ENCODE data around the gene RGS4. TPM values are rescaled to one million over a fixed set of nuclear protein-coding genes. Genes with fewer than 3 reads are reported as not detected.

RGS4 gene
- total RNA-seq (ENCODE audit: low replicate concordance) = 0.43 and 0.77 TPM in 2 replicates

- Histone ChIP-seq H2AFZ (replicated peaks) (peak within 1 kb of the TSS; percentile 74), H3K4me3 (peak within 1 kb of the TSS; percentile 21), H3K79me2 (ENCODE audit: low read depth) (no peaks in the 10 kb centered on the region), H3K27ac (no peak within 1 kb of the TSS), H3K9ac (no peak within 1 kb of the TSS), H3K27me3 (peaks cover 26% of the 10 kb centered on the region), H3K4me1 (peaks cover 7% of the 10 kb centered on the region), H3K4me2 (peak within 1 kb of the TSS; percentile 59), H3K36me3 (no peaks in the 10 kb centered on the region), H3F3A (ENCODE audit: low read depth) (no peaks in the 10 kb centered on the region), H4K20me1 (ENCODE audit: low read depth) (no peaks in the 10 kb centered on the region), H3K9me3 (ENCODE audit: low read depth) (no peaks in the 10 kb centered on the region)
- DNase-seq (ENCODE audit: low spot score) = peak; percentile 93
- H3K4me1 Mint-ChIP-seq = peaks cover 24% of the 10 kb centered on the region
- no peak for TF ChIP-seq EZH2 (IDR thresholded peaks at IDR 0.05)
- TF ChIP-seq, protein P1, sequence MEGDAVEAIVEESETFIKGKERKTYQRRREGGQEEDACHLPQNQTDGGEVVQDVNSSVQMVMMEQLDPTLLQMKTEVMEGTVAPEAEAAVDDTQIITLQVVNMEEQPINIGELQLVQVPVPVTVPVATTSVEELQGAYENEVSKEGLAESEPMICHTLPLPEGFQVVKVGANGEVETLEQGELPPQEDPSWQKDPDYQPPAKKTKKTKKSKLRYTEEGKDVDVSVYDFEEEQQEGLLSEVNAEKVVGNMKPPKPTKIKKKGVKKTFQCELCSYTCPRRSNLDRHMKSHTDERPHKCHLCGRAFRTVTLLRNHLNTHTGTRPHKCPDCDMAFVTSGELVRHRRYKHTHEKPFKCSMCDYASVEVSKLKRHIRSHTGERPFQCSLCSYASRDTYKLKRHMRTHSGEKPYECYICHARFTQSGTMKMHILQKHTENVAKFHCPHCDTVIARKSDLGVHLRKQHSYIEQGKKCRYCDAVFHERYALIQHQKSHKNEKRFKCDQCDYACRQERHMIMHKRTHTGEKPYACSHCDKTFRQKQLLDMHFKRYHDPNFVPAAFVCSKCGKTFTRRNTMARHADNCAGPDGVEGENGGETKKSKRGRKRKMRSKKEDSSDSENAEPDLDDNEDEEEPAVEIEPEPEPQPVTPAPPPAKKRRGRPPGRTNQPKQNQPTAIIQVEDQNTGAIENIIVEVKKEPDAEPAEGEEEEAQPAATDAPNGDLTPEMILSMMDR (IDR thresholded peaks at IDR 0.05) = peak; percentile 67
- H3K4me3 Mint-ChIP-seq = peak within 1 kb of the TSS; percentile 60
- no peak within 1 kb of the TSS for H3K27ac Mint-ChIP-seq
- no peaks in the 10 kb centered on the region for H3K9me3 Mint-ChIP-seq
- peaks cover 3% of the 10 kb centered on the region for H3K27me3 Mint-ChIP-seq (ENCODE audit: insufficient read depth, low read depth)
- no peaks in the 10 kb centered on the region for H3K36me3 Mint-ChIP-seq
Measured at GRCh38 chr1:163069142-163069541, at the start of gene RGS4. Gene RGS4 (plus strand): TSS chr1:163069361. CDS start chr1:163069485, 124 bp downstream.

GRCh38 chr1:163022129-163022528, 47.0 kb upstream of the RGS4 start:
- Mint-ChIP-seq H3K36me3 (peaks cover 2% of the 10 kb centered on the region), H3K9me3 (peaks cover 16% of the 10 kb centered on the region), H3K4me1 (no peaks in the 10 kb centered on the region), H3K4me3 (no peak overlapping the region), H3K27ac (no peak overlapping the region), H3K27me3 (ENCODE audit: insufficient read depth, low read depth) (peaks cover 2% of the 10 kb centered on the region)
- H3K4me1 ChIP-seq = no peaks in the 10 kb centered on the region
- H3K4me2 ChIP-seq = no peak overlapping the region
- H3K27me3 ChIP-seq = no peaks in the 10 kb centered on the region
- H3K4me3 ChIP-seq = no peak overlapping the region
- H3K9me3 ChIP-seq (ENCODE audit: low read depth) = no peaks in the 10 kb centered on the region
- H3K79me2 ChIP-seq (ENCODE audit: low read depth) = no peaks in the 10 kb centered on the region
- no peak overlapping the region for H2AFZ ChIP-seq (replicated peaks)
- no peaks in the 10 kb centered on the region for H3F3A ChIP-seq (ENCODE audit: low read depth)
- TF ChIP-seq EZH2 (IDR thresholded peaks at IDR 0.05) (no peak), EZH2phosphoT487 (IDR thresholded peaks at IDR 0.05) (no peak)
- TF ChIP-seq, protein P1 (IDR thresholded peaks at IDR 0.05) = no peak
- H4K20me1 ChIP-seq (ENCODE audit: low read depth) = no peaks in the 10 kb centered on the region
- H3K36me3 ChIP-seq = no peaks in the 10 kb centered on the region
- no peak for DNase-seq (ENCODE audit: low spot score)
- H3K27ac ChIP-seq = no peak overlapping the region
- no peak overlapping the region for H3K9ac ChIP-seq

DNA sequence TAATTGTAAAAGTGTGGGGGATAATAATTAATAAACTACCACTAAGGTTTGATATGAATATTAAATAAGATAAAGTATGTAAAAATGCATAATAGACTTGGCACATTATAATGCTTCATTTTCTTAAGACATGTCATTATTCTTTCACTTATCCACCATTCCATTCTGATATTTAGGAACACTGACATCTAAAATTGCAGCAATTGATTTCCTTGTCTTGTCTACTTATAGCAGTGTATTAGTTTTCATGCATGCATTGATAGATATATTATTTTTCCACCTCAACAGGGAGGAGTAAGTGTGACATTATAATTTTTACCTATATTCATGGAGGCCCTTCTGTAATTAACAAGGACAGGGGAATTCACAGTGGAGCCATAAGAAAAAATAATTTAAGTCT, 41.6 kb upstream of the RGS4 start:
- Histone ChIP-seq H3K4me2 (no peak overlapping the region), H3K9ac (no peak overlapping the region), H3K36me3 (no peaks in the 10 kb centered on the region), H3K4me3 (no peak overlapping the region), H3K4me1 (no peaks in the 10 kb centered on the region), H2AFZ (replicated peaks) (no peak overlapping the region), H4K20me1 (ENCODE audit: low read depth) (no peaks in the 10 kb centered on the region), H3K9me3 (ENCODE audit: low read depth) (no peaks in the 10 kb centered on the region), H3K79me2 (ENCODE audit: low read depth) (no peaks in the 10 kb centered on the region), H3F3A (ENCODE audit: low read depth) (no peaks in the 10 kb centered on the region), H3K27ac (no peak overlapping the region), H3K27me3 (no peaks in the 10 kb centered on the region)
- no peak for DNase-seq (ENCODE audit: low spot score)
- peaks cover 2% of the 10 kb centered on the region for H3K36me3 Mint-ChIP-seq
- no peak overlapping the region for H3K27ac Mint-ChIP-seq
- no peak overlapping the region for H3K4me3 Mint-ChIP-seq
- H3K27me3 Mint-ChIP-seq (ENCODE audit: insufficient read depth, low read depth) = no peaks in the 10 kb centered on the region
- H3K4me1 Mint-ChIP-seq = no peaks in the 10 kb centered on the region
- TF ChIP-seq EZH2 (IDR thresholded peaks at IDR 0.05) (no peak), EZH2phosphoT487 (IDR thresholded peaks at IDR 0.05) (no peak)
- TF ChIP-seq, protein P1 (IDR thresholded peaks at IDR 0.05) = no peak
- H3K9me3 Mint-ChIP-seq = peaks cover 7% of the 10 kb centered on the region

Measured in neural progenitor cell (in vitro differentiated cells).